Esophagus squamous epithelium (tissue), 5 donors: Measurements from ENCODE around the gene TP63. TPM values are rescaled to one million over a fixed set of nuclear protein-coding genes. Genes with fewer than 3 reads are reported as not detected.
"Not testable (repeated sequence)": the region's sequence is repeated elsewhere in the genome, so short reads cannot be mapped to it uniquely, and the experiment has no call there.

Source experiments
- DNase-seq: peaks from one replicate; lab custom pipeline; 2025; lab: John Stamatoyannopoulos, UW
- H3K27ac ChIP-seq, 4 donors: fragments of 200-600 bp; sonication (generic); one replicate each; pipeline ENCODE4 v1.5.1; 2016 to 2019; ENCODE audit warnings: mild to moderate bottlenecking in 1 of 4
- H3K27me3 ChIP-seq, 4 donors: fragments of 200-600 bp; sonication (generic); 1 replicate in 3 of 4; 2 replicates in 1 of 4; pipeline versions ENCODE4 v1.5.1 to v1.6.0; 2017 to 2021; ENCODE audit warnings: antibody characterized with exemption in 1 of 4
- H3K36me3 ChIP-seq, 3 donors: fragments of 200-600 bp; sonication (generic); one replicate each; pipeline ENCODE4 v1.5.1; 2016 to 2019
- H3K4me1 ChIP-seq, 3 donors: fragments of 200-600 bp; sonication (generic); one replicate each; pipeline ENCODE4 v1.5.1; 2017 to 2019
- H3K4me3 ChIP-seq, 4 donors: fragments of 200-600 bp; sonication (generic); 1 replicate in 3 of 4; 2 replicates in 1 of 4; pipeline ENCODE4 v1.5.1; 2016 to 2019; ENCODE audit warnings: mild to moderate bottlenecking in 2 of 4, moderate library complexity in 1 of 4
- H3K9me3 ChIP-seq, 3 donors: fragments of 200-600 bp; sonication (generic); one replicate each; pipeline ENCODE4 v1.5.1; 2016 to 2019
- CTCF ChIP-seq, 6 experiments: fragments of 450-650 bp in 4 of 6; fragments of 200-600 bp in 2 of 6; sonication (generic) in 2 of 6; IDR thresholded peaks; one replicate each; pipeline ENCODE4 v1.5.1; 2016 to 2019; ENCODE audit warnings: antibody characterized with exemption in 6 of 6, mild to moderate bottlenecking in 4 of 6, moderate library complexity in 4 of 6
- POLR2A ChIP-seq, 4 donors: fragments of 450-650 bp; IDR thresholded peaks; one replicate each; pipeline ENCODE4 v1.6.1; 2017; ENCODE audit warnings: antibody characterized with exemption in 4 of 4, mild to moderate bottlenecking in 4 of 4, moderate library complexity in 3 of 4
- WGBS, 2 donors: methylation state at CpG; one replicate each; pipeline ENCODE4 v1.1.5; 2018; 5-methylcytosine and 5-hydroxymethylcytosine counted together
- intact Hi-C: fragments of 100-400 bp; cut with DNase I; formaldehyde crosslinking; loops from one replicate; pipeline ENCODE4 v1.15.0; 2022
- total RNA-seq, 4 donors: library from RNA; depleted of rRNA; stranded (reverse); fragments of >200 nt; gene quantifications; one replicate each; pipeline ENCODE4 v1.1.0, GENCODE V29; 2016
- donor health status: DM: yes; HTN: yes; CAD: no.

TP63 gene
- total RNA-seq, 4 donors from 2014 or later = 111 to 162 (median 137) TPM

- TF ChIP-seq CTCF (IDR thresholded peaks at IDR 0.05) (no peak), POLR2A (IDR thresholded peaks at IDR 0.05) (no peak)
- intact Hi-C loops = no loop called here
- 83 to 94% methylated on average over 2 of the region's 2 CpGs for WGBS, 2 donors
These were observed 33.3 kb upstream of the TP63 start for GRCh38 chr3:189597918-189598317.

GRCh38 chr3:189598530-189599225 lies 32.5 kb upstream of the TP63 start:
- H3K27ac ChIP-seq = no peak overlapping the region
- H3K27me3 ChIP-seq = no peaks in the 10 kb centered on the region
- no peaks in the 10 kb centered on the region for H3K36me3 ChIP-seq
- intact Hi-C loops = no loop called here
- no peak for TF ChIP-seq CTCF (IDR thresholded peaks at IDR 0.05)
- no peak for TF ChIP-seq POLR2A (IDR thresholded peaks at IDR 0.05)
- no peak overlapping the region for H3K4me3 ChIP-seq
- no peaks in the 10 kb centered on the region for H3K9me3 ChIP-seq
- no peak for DNase-seq
- WGBS, 2 donors = 81 to 85% methylated on average over 6 of the region's 6 CpGs
- no peaks in the 10 kb centered on the region for H3K4me1 ChIP-seq

More at GRCh38 chr3:189597918-189598317, 33.3 kb upstream of the TP63 start:
- no peaks in the 10 kb centered on the region for H3K9me3 ChIP-seq
- no peaks in the 10 kb centered on the region for H3K27me3 ChIP-seq
- H3K27ac ChIP-seq = no peak overlapping the region
- no peak for DNase-seq
- no peaks in the 10 kb centered on the region for H3K4me1 ChIP-seq
- H3K36me3 ChIP-seq = no peaks in the 10 kb centered on the region
- H3K4me3 ChIP-seq = no peak overlapping the region

- Histone ChIP-seq H3K4me1 (no peaks in the 10 kb centered on the region), H3K4me3 (no peak overlapping the region), H3K27ac (no peak overlapping the region), H3K27me3 (no peaks in the 10 kb centered on the region), H3K9me3 (no peaks in the 10 kb centered on the region), H3K36me3 (no peaks in the 10 kb centered on the region)
- WGBS, 2 donors = 90 to 94% methylated on average over 5 of the region's 5 CpGs
- DNase-seq = no peak
- TF ChIP-seq CTCF (IDR thresholded peaks at IDR 0.05) = no peak
- no peak for TF ChIP-seq POLR2A (IDR thresholded peaks at IDR 0.05)
- intact Hi-C loops = no loop called here
These were observed 28.7 kb upstream of the TP63 start for GRCh38 chr3:189602471-189602870.

- no peaks in the 10 kb centered on the region for H3K4me1 ChIP-seq
- H3K4me3 ChIP-seq = no peak overlapping the region
- no peak for TF ChIP-seq POLR2A (IDR thresholded peaks at IDR 0.05)
- no peak for TF ChIP-seq CTCF (IDR thresholded peaks at IDR 0.05)
- H3K36me3 ChIP-seq = no peaks in the 10 kb centered on the region
- H3K9me3 ChIP-seq = no peaks in the 10 kb centered on the region
- no peak for DNase-seq
- no peaks in the 10 kb centered on the region for H3K27me3 ChIP-seq
- WGBS, 2 donors = 86 to 95% methylated on average over 2 of the region's 2 CpGs
- H3K27ac ChIP-seq = no peak overlapping the region
- intact Hi-C loops = no loop called here
These were observed 25.5 kb upstream of the TP63 start for GRCh38 chr3:189605717-189606116.

- H3K4me3 ChIP-seq = no peak overlapping the region
- intact Hi-C loops = no loop called here
- WGBS, 2 donors = 95 to 96% methylated on average over 4 of the region's 4 CpGs
- no peaks in the 10 kb centered on the region for H3K27me3 ChIP-seq
- no peak overlapping the region for H3K27ac ChIP-seq
- H3K4me1 ChIP-seq = no peaks in the 10 kb centered on the region
- H3K36me3 ChIP-seq = no peaks in the 10 kb centered on the region
- no peak for DNase-seq
- no peaks in the 10 kb centered on the region for H3K9me3 ChIP-seq
- TF ChIP-seq POLR2A (IDR thresholded peaks at IDR 0.05) (no peak), CTCF (IDR thresholded peaks at IDR 0.05) (no peak)
These were observed 24.4 kb upstream of the TP63 start for GRCh38 chr3:189606774-189607173.

- H3K9me3 ChIP-seq, intact Hi-C loops: not testable (repeated sequence)
- 43 to 77% methylated on average over 2 of the region's 2 CpGs for WGBS, 2 donors
These were observed 18.5 kb upstream of the TP63 start for GRCh38 chr3:189612641-189613040.

More at GRCh38 chr3:189612641-189613040, 18.5 kb upstream of the TP63 start:
- H3K4me1 ChIP-seq, DNase-seq, H3K36me3 ChIP-seq, H3K27me3 ChIP-seq, H3K27ac ChIP-seq, H3K4me3 ChIP-seq: not testable (repeated sequence)
